Activated naive CD8-positive, alpha-beta T cell treated with anti-CD3 and anti-CD28 coated beads, Interleukin-2, amount 50 U/mL, for 24 hours (primary cell): ENCODE results near the gene PPP6R3.

Experiments
- ATAC-seq: fragments of 150-1000 bp; cut with Tn5 transposase; one replicate; pipeline ENCODE4 v1.10.0; 2021
- DNase-seq: peaks from one replicate; pipeline ENCODE4 v3.0.0; 2021
- H3K27ac Mint-ChIP-seq: one replicate; pipeline ENCODE4 v1.8.0; 2021; ENCODE audit warnings: mild to moderate bottlenecking, mixed read lengths
- H3K27me3 Mint-ChIP-seq: one replicate; pipeline ENCODE4 v1.8.0; 2021; ENCODE audit warnings: mixed read lengths
- H3K36me3 Mint-ChIP-seq: one replicate; pipeline ENCODE4 v1.8.0; 2021; ENCODE audit warnings: low read depth, mixed read lengths
- H3K4me1 Mint-ChIP-seq: one replicate; pipeline ENCODE4 v1.8.0; 2021; ENCODE audit warnings: mixed read lengths
- H3K4me3 Mint-ChIP-seq: one replicate; pipeline ENCODE4 v1.8.0; 2021; ENCODE audit warnings: mild to moderate bottlenecking, moderate library complexity, mixed read lengths
- H3K9me3 Mint-ChIP-seq: one replicate; pipeline ENCODE4 v1.8.0; 2021; ENCODE audit warnings: mixed read lengths

Gene PPP6R3

DNA sequence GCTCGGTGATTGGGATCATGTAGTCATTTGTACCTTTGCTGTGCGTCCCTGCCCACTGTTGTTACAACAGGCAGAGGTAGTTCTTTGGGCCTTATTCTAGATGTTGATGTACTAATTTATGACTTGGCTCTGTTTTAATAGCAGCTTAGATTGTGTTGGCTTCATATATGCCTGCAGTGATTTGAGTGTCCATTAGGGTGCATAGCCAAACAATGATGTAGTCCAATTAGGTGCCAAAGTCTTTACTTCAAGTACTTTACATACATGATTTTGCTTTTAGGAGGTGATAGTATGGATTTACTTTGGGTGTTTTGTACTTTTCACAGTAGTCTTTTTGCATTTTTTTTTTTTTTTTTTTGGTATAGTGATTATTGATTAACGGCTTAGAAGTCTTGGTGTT, 46.4 kb downstream of the PPP6R3 start:
- ATAC-seq: no peak
- Mint-ChIP-seq H3K9me3 (no peaks in the 10 kb centered on the region), H3K4me3 (no peak overlapping the region), H3K36me3 (peaks cover 17% of the 10 kb centered on the region), H3K4me1 (peaks cover 74% of the 10 kb centered on the region), H3K27ac (no peak overlapping the region), H3K27me3 (no peaks in the 10 kb centered on the region)
- DNase-seq: no peak

DNA sequence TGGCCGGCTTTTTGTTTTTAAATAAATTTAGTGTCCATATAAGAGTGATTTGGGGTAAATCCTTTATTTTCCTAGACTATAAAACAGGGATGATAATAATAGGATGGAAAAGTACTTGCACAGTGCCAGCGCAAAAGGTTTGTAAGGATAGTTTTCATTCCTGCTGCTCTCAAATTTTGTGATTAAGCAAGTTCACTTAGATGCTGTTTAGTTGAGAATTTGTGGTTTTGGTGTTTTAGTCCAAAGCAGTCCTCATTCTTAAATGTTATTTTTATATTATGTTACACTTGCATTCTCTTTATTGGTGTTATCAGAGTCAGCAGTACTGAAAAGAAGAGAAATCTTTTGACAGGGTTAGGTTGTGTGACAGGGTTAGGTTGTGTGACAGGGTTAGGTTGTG, 47.9 kb downstream of the PPP6R3 start:
- Mint-ChIP-seq H3K9me3 (no peaks in the 10 kb centered on the region), H3K27ac (no peak overlapping the region), H3K4me1 (peaks cover 63% of the 10 kb centered on the region), H3K4me3 (no peak overlapping the region), H3K27me3 (no peaks in the 10 kb centered on the region), H3K36me3 (peaks cover 25% of the 10 kb centered on the region)
- ATAC-seq: no peak
- no peak for DNase-seq

DNA sequence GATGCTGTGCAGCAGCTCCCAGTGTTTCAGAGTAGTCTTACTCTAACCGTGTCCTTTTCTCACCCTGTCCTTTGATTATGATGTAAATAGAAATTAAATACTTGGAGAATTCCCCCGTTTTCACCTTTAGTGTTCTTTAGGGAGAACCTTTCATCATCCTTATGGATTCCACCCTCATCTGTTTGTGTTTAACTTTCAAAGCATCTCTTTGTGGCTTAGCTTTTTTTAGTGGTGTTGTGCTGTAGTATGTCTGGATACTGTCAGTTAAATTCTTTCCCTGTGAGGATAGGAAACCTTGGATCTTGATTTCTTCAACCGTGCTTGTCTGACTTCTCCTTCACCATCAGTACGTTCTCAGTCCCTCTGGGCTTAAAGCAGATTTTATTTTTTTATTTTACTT, 48.5 kb downstream of the PPP6R3 start:
- H3K27ac Mint-ChIP-seq: no peak overlapping the region
- H3K27me3 Mint-ChIP-seq: no peaks in the 10 kb centered on the region
- peaks cover 57% of the 10 kb centered on the region for H3K4me1 Mint-ChIP-seq
- no peaks in the 10 kb centered on the region for H3K9me3 Mint-ChIP-seq
- H3K4me3 Mint-ChIP-seq: no peak overlapping the region
- H3K36me3 Mint-ChIP-seq: peaks cover 31% of the 10 kb centered on the region
- ATAC-seq (no peak), DNase-seq (no peak)

DNA sequence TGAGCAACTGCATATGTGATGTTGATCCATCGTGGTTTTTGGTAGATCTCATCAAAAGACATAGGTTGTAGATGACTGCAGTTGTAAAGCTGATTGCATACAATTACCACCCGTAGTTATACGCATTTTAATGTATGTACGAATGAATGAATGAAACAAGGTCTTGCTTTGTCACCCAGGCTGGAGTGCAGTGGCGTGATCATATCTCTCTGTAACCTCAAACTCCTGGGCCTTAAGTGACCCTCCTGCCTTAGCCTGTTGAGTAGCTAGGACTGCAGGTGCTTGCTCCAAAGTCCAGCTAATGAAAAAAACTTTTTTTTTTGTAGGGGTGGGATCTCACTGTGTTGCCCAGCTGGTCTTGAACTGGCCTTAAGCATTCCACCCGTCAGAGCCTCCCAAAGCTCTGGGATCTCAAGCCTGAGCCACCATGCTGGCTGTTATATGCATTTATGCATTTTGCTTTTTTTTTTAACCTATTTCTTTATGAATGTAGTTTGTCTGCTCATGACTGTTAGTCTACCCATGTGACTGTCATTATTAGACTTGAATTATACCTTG, 53.5 kb downstream of the PPP6R3 start:
- H3K27me3 Mint-ChIP-seq: no peaks in the 10 kb centered on the region
- no peak overlapping the region for H3K27ac Mint-ChIP-seq
- peaks cover 40% of the 10 kb centered on the region for H3K4me1 Mint-ChIP-seq
- DNase-seq (no peak), ATAC-seq (no peak)
- H3K4me3 Mint-ChIP-seq: no peak overlapping the region
- H3K36me3 Mint-ChIP-seq: peaks cover 43% of the 10 kb centered on the region
- H3K9me3 Mint-ChIP-seq: no peaks in the 10 kb centered on the region

DNA sequence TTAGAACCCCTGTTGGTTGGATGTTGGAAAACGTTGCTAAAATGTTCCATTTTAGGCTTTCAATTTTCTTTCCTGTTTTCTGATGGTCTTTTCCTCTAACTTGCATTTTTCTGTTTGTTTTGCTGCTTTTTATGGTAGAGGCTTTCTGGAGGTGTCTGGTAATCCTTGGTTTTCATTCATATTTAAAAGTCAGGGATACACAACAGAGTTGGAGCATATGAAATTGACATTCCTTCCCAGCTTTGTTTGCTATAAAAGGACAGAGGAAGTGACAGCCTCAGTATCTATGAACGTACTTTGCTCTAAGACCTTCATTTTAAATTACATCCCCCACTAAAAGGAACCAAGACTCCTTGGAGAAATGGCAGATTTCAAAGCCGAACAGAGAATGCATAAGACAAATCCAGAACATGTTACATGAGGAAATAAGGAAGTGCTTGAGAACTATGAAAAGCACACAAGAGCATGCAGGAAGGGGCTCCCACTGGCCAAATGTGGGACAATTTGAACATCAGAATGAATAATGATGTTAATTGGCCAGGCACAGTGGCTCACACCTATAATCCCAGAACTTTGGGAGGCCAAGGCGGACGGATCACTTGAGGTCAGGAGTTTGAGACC, 56.7 kb downstream of the PPP6R3 start:
- Mint-ChIP-seq H3K4me3 (no peak overlapping the region), H3K4me1 (peaks cover 28% of the 10 kb centered on the region), H3K36me3 (peaks cover 52% of the 10 kb centered on the region), H3K27me3 (no peaks in the 10 kb centered on the region), H3K27ac (peak overlapping the region; percentile 52), H3K9me3 (no peaks in the 10 kb centered on the region)
- DNase-seq (no peak), ATAC-seq (no peak)

DNA sequence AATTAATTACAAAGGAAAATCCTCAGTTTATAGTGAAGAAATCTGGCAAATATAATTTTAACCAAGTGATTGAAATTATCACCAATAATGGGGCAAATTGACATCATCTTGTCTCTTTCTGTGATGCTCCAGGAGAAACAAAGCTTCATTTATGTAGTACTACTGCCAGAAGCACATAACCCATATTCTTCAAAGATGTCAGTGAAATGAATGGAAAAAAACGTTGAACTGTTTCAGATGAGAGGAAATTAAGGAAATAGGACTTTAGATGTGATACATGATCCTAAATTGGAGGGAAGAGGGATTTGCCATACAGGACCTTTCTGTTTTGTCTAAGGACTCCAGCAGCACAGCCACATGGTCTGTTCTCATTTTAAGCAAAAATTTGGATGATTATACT, 57.6 kb downstream of the PPP6R3 start:
- Mint-ChIP-seq H3K27me3 (no peaks in the 10 kb centered on the region), H3K4me3 (no peak overlapping the region), H3K9me3 (no peaks in the 10 kb centered on the region), H3K4me1 (peaks cover 38% of the 10 kb centered on the region), H3K36me3 (peaks cover 56% of the 10 kb centered on the region), H3K27ac (no peak overlapping the region)
- no peak for ATAC-seq
- no peak for DNase-seq

DNA sequence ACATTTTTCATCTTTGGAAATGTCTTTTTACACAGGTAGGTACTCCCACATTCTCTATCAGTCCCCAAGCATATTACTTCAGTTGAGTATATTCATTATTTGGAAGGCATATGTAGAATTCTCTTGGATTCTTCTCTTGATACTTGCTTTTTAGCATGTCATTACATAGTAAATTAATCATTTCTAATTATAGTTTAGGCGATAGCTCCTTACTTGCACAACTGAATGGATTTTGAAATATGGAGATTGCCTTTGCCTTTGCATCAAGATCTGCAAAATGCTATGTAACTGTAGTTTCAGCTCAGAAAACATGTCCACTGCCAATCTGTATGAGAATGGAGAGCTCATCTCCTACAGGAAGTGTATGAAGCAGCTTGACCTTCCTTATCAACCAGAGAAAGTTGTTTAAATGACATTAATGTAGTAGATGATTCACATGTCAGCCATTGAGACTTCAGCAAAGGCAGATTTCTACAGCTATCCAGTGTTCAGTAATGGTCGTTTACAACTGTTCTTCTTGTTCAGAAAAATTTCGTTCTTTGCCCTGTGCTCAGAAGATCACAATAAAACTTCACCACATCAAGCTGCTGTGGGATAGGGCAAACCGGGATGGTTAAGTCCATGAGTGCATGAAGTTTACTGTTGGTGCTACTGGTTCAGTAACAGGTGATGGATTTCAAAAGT, 61.6 kb downstream of the PPP6R3 start:
- peaks cover 60% of the 10 kb centered on the region for H3K36me3 Mint-ChIP-seq
- no peaks in the 10 kb centered on the region for H3K27me3 Mint-ChIP-seq
- H3K4me1 Mint-ChIP-seq: peaks cover 55% of the 10 kb centered on the region
- H3K27ac Mint-ChIP-seq: no peak overlapping the region
- no peaks in the 10 kb centered on the region for H3K9me3 Mint-ChIP-seq
- DNase-seq (no peak), ATAC-seq (no peak)
- H3K4me3 Mint-ChIP-seq: no peak overlapping the region

DNA sequence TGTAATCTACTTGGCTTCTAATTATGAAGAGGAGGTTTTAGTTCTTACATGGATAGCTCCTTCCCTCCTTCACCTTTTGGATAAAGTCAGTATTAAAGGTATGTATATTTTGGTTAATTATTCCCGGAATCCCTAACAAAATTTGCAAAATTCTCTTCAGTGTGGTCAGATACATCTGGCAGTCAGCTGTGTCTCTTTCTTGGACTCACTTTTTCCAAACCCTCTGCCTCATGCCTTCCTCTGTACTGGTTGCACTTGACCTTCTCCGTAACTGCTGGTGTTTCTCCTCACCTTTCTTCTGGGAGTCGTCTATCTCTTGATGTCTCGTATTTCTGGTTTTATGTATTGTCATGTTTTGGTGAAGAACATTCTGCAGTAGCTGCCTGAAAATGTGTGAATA, 62.5 kb downstream of the PPP6R3 start:
- DNase-seq: no peak
- ATAC-seq: no peak
- no peak overlapping the region for H3K4me3 Mint-ChIP-seq
- no peaks in the 10 kb centered on the region for H3K27me3 Mint-ChIP-seq
- no peaks in the 10 kb centered on the region for H3K9me3 Mint-ChIP-seq
- peaks cover 68% of the 10 kb centered on the region for H3K36me3 Mint-ChIP-seq
- H3K4me1 Mint-ChIP-seq: peaks cover 59% of the 10 kb centered on the region
- peak overlapping the region; percentile 13 for H3K27ac Mint-ChIP-seq

DNA sequence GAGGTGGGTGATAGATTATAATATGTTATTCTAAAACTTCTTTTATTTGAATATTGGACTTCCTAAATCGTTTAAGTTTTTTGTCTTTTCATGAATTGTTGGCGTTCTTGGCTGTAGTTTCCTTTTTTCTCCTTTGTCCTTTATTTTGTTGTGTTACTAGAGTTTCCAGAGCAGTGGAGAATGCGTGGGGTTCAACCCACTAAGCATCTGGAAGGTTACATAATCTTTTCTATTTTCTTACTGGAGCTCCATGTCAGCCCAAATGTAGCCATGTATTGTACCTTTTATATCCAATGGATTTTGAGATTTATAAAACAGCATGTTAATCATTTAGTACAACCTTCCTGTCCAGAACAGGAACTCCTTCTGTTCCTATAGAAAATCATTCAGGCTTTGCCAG, 63.2 kb downstream of the PPP6R3 start:
- DNase-seq (no peak), ATAC-seq (no peak)
- H3K36me3 Mint-ChIP-seq: peaks cover 68% of the 10 kb centered on the region
- peaks cover 66% of the 10 kb centered on the region for H3K4me1 Mint-ChIP-seq
- no peaks in the 10 kb centered on the region for H3K27me3 Mint-ChIP-seq
- no peak overlapping the region for H3K4me3 Mint-ChIP-seq
- H3K27ac Mint-ChIP-seq: no peak overlapping the region
- H3K9me3 Mint-ChIP-seq: no peaks in the 10 kb centered on the region

DNA sequence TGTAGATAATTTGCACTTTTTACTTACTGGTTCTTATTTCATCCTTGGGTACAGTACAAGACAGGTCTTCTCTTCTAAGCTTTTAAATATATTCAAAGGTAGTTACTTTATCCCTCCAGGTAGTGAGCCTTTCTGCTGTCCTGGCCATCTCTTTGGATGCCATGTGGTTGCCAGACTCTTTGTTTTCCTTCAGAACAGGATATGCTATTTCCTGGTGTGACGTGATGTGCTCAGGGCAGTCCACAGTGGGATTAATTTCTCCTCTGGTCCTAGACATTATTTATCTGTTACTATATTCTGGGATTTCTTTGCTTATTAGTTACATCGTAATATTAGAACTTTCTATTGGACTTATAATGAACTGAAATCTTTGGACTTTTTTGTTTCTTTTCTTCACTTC, 63.7 kb downstream of the PPP6R3 start:
- Mint-ChIP-seq H3K27ac (no peak overlapping the region), H3K27me3 (no peaks in the 10 kb centered on the region), H3K9me3 (no peaks in the 10 kb centered on the region), H3K36me3 (peaks cover 67% of the 10 kb centered on the region), H3K4me3 (no peak overlapping the region), H3K4me1 (peaks cover 69% of the 10 kb centered on the region)
- ATAC-seq: no peak
- DNase-seq: no peak

DNA sequence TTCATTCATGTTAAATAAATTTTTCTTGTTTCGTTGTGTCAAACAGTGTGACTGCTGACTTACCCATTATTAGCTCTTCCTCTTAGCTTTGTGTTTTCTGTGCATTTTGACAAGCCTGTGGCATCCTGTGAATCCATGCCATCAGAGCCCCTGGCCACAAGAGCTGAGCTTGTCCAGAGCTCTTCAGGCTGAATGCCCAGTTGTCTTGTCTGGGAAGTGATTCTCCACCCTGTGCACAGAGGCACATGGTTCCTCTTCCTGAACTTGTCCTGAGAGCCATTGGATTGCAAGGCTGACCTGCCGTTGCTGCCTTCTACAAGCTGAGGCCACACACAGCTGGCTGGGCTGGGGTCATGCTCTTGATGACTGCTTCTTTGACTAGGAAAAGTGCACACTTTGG, 64.1 kb downstream of the PPP6R3 start:
- H3K27ac Mint-ChIP-seq: no peak overlapping the region
- ATAC-seq (no peak), DNase-seq (no peak)
- H3K4me3 Mint-ChIP-seq: no peak overlapping the region
- H3K4me1 Mint-ChIP-seq: peaks cover 73% of the 10 kb centered on the region
- peaks cover 68% of the 10 kb centered on the region for H3K36me3 Mint-ChIP-seq
- H3K27me3 Mint-ChIP-seq: no peaks in the 10 kb centered on the region
- H3K9me3 Mint-ChIP-seq: no peaks in the 10 kb centered on the region

DNA sequence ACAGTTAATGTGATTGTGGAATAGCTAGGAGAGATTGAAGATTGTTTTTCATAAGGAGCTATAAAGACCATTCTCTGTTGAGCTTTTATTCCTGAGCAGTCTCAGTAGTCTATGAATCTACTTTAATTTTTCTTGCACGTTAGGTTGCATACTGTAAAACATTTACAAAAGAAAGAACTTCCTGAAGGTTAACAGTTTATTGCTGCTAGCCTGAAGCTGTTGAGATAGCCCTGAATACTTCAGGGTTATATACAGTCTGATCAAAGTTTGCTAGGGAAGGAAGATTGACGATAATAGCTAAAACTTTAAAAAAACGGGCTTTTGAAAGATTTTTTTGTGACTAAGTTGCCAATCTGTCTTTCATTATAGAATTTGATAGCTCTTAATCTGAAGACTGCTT, 64.8 kb downstream of the PPP6R3 start:
- Mint-ChIP-seq H3K36me3 (peaks cover 65% of the 10 kb centered on the region), H3K4me3 (no peak overlapping the region), H3K4me1 (peaks cover 74% of the 10 kb centered on the region), H3K27me3 (no peaks in the 10 kb centered on the region), H3K9me3 (no peaks in the 10 kb centered on the region), H3K27ac (no peak overlapping the region)
- no peak for ATAC-seq
- DNase-seq: no peak

DNA sequence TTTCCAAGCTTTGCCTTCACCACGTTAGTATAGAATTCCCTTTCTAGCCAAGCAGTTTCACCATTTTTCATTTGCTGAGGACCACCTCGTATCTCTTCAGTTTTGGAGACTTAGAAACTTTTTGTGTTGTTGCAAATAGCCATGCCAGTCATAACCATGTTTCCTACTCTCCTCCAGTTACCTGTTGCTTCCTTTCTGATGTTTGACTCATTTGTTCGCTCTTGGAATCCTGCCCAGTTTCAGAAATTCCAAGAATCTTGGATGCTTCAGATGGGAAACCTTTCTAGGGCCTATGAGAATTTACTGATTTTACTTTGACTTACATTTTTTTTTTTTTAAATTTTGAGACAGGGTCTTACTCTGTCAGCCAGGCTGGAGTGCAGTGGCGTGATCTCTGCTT, 65.4 kb downstream of the PPP6R3 start:
- Mint-ChIP-seq H3K9me3 (no peaks in the 10 kb centered on the region), H3K4me1 (peaks cover 74% of the 10 kb centered on the region), H3K27me3 (no peaks in the 10 kb centered on the region), H3K36me3 (peaks cover 62% of the 10 kb centered on the region), H3K4me3 (no peak overlapping the region), H3K27ac (no peak overlapping the region)
- ATAC-seq (no peak), DNase-seq (no peak)

DNA sequence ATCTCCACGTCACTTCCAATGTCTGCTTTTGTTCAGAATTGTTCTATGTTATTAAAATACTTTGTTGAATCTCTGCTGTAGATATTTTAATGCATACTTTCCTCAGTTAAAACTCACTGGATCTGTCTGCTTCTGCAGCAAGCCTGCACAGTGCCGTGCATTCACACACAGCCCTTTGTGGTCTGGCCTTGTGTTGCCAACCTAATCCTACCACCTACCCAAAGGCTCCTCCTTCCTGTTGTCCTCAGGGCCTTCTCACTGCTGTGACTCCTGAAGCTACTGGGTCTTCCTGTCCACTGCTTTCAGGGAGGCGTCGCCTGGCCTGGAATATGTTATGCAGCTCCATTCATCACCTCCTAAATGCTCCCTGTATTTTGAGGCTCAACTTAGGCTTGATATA, 67.0 kb downstream of the PPP6R3 start:
- H3K27me3 Mint-ChIP-seq: no peaks in the 10 kb centered on the region
- peaks cover 58% of the 10 kb centered on the region for H3K36me3 Mint-ChIP-seq
- peak overlapping the region; percentile 61 for H3K27ac Mint-ChIP-seq
- H3K9me3 Mint-ChIP-seq: no peaks in the 10 kb centered on the region
- peak; percentile 58 for ATAC-seq
- peaks cover 72% of the 10 kb centered on the region for H3K4me1 Mint-ChIP-seq
- DNase-seq: no peak
- no peak overlapping the region for H3K4me3 Mint-ChIP-seq

DNA sequence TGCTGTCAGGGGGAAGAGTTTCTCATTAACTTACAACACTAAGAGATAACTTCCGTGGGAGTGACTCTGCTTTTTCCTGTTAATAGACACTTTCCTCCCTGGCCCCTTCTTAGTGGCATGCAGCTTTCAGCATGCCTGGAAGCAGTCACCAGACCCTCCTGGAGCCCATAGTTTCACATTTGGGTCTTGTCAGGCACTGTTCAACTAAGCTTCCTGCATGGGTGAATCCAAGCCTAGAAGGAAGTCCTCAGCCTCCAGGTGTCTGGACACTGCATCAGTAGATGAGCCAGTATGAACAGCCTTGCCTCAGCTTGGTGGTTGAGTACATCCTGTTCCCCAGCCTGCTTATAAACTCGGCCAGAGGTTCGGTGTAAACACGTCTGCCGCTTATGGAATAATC, 68.1 kb downstream of the PPP6R3 start:
- Mint-ChIP-seq H3K4me3 (no peak overlapping the region), H3K4me1 (peaks cover 64% of the 10 kb centered on the region), H3K36me3 (peaks cover 52% of the 10 kb centered on the region), H3K27ac (peak overlapping the region; percentile 62), H3K9me3 (no peaks in the 10 kb centered on the region), H3K27me3 (no peaks in the 10 kb centered on the region)
- ATAC-seq: peak; percentile 48
- no peak for DNase-seq
